K562 (cell line): ENCODE data around the gene ZNRF1. TPM values are rescaled to one million over a fixed set of nuclear protein-coding genes. Genes with fewer than 3 reads are reported as not detected.

Source experiments
- ASH1L ChIP-seq: fragments of 450-650 bp; IDR thresholded peaks from 2 replicates; pipeline ENCODE4 v1.6.1; 2018; ENCODE audit warnings: borderline replicate concordance, mild to moderate bottlenecking, low read depth; ENCODE audit not compliant: partially characterized antibody
- CCNT2 ChIP-seq: IDR thresholded peaks from 2 replicates; pipeline ENCODE4 v1.6.1; 2011; ENCODE audit warnings: borderline replicate concordance, low read depth, mild to moderate bottlenecking, moderate library complexity, mixed read lengths, low read length; ENCODE audit not compliant: insufficient read length; ENCODE audit errors: extremely low read depth
- CXXC5 ChIP-seq: fragments of 250-450 bp; sonication (Bioruptor Pico); IDR thresholded peaks from 2 replicates; pipeline ENCODE4 v1.8.0; 2022; ENCODE audit warnings: inconsistent platforms, mild to moderate bottlenecking, moderate library complexity
- DMBX1 ChIP-seq: fragments of 250-450 bp; sonication (Bioruptor Pico); IDR thresholded peaks from 2 replicates; pipeline ENCODE4 v1.8.0; 2022; ENCODE audit warnings: inconsistent platforms, mild to moderate bottlenecking, moderate library complexity, borderline replicate concordance
- FUS ChIP-seq: fragments of 200-400 bp; formaldehyde crosslinking; optimal IDR thresholded peaks from 2 replicates; pipeline ENCODE3; 2017; ENCODE audit warnings: low read depth, low read length
- HDAC8 ChIP-seq: fragments of 450-650 bp; IDR thresholded peaks from 2 replicates; pipeline ENCODE4 v1.6.1; 2016; ENCODE audit warnings: mild to moderate bottlenecking, missing genetic modification characterization, moderate library complexity, missing compliant biosample characterization
- HMBOX1 ChIP-seq: sonication (generic); IDR thresholded peaks from 2 replicates; pipeline ENCODE4 v1.6.1; 2016
- MBD1 ChIP-seq: fragments of 250-450 bp; sonication (Bioruptor Pico); IDR thresholded peaks from 2 replicates; pipeline ENCODE4 v1.8.0; 2022; ENCODE audit warnings: inconsistent platforms
- MED1 ChIP-seq: sonication (generic); formaldehyde crosslinking; IDR thresholded peaks from 2 replicates; pipeline ENCODE4 v1.8.1; 2023; ENCODE audit warnings: missing genetic modification reagents, borderline replicate concordance
- SIN3A ChIP-seq, 2 experiments: fragments of 150-350 bp in 1 of 2; IDR thresholded peaks; 2 replicates each; pipeline ENCODE4 v1.6.1; 2011 to 2016; ENCODE audit warnings: borderline replicate concordance in 2 of 2, low read depth in 2 of 2, low read length in 2 of 2, mild to moderate bottlenecking in 2 of 2, moderate library complexity in 2 of 2; ENCODE audit not compliant: control insufficient read depth in 1 of 2
- SMARCE1 ChIP-seq: fragments of 450-650 bp; IDR thresholded peaks from 2 replicates; pipeline ENCODE4 v1.7.1; 2016; ENCODE audit warnings: mild to moderate bottlenecking
- TEAD1 ChIP-seq, 2 experiments: fragments of 450-650 bp in 1 of 2; sonication (generic) in 1 of 2; formaldehyde crosslinking; IDR thresholded peaks; 2 replicates each; pipeline versions ENCODE4 v1.4.0 to v1.8.0; 2020 to 2022; ENCODE audit warnings: mild to moderate bottlenecking in 2 of 2, missing genetic modification reagents in 1 of 2
- ZBTB1 ChIP-seq: sonication (generic); formaldehyde crosslinking; IDR thresholded peaks from 2 replicates; pipeline ENCODE4 v1.8.1; 2023; ENCODE audit warnings: missing genetic modification reagents, low read depth, mild to moderate bottlenecking, borderline replicate concordance
- ZBTB11 ChIP-seq, 3 experiments: fragments of 200-800 bp in 1 of 3; fragments of 250-450 bp in 1 of 3; fragments of 450-650 bp in 1 of 3; sonication (Bioruptor Pico) in 1 of 3; sonication (Bioruptor generic) in 1 of 3; formaldehyde crosslinking in 1 of 3; IDR thresholded peaks; 2 replicates each; pipeline versions ENCODE4 v1.6.1 to v1.8.0; 2016 to 2022; ENCODE audit warnings: mild to moderate bottlenecking in 2 of 3, missing genetic modification characterization in 2 of 3, missing compliant biosample characterization in 1 of 3, moderate library complexity in 1 of 3
- ZC3H8 ChIP-seq: fragments of 450-650 bp; IDR thresholded peaks from 2 replicates; pipeline ENCODE4 v1.6.1; 2017
- ZFP91 ChIP-seq: sonication (generic); formaldehyde crosslinking; IDR thresholded peaks from 2 replicates; pipeline ENCODE4 v1.8.0; 2022; ENCODE audit warnings: mild to moderate bottlenecking, missing genetic modification reagents
- ZNF174 ChIP-seq: fragments of 250-450 bp; sonication (Bioruptor Pico); IDR thresholded peaks from 2 replicates; pipeline ENCODE4 v1.4.0; 2020; ENCODE audit warnings: mild to moderate bottlenecking
- ZNF398 ChIP-seq: fragments of 250-450 bp; sonication (Bioruptor Pico); IDR thresholded peaks from 2 replicates; pipeline ENCODE4 v1.8.0; 2021; ENCODE audit warnings: moderate library complexity, mild to moderate bottlenecking, inconsistent platforms
- polyA plus RNA-seq, 8 experiments: library from polyadenylated mRNA; depleted of rRNA in 4 of 8; stranded (reverse) in 5 of 8; unstranded in 3 of 8; fragments of >200 nt; fragmentation: Nextera tagmentation in 2 of 8; fragmentation: Illumina TruSeq in 1 of 8; extraction: Ambion mirVana in 2 of 8; extraction: Trizol in 1 of 8; gene quantifications; 2 replicates each; pipeline versions ENCODE4 v1.2.1 to v1.2.3, GENCODE V29; 2011 to 2014; ENCODE audit warnings: inconsistent platforms in 1 of 8, missing spikeins in 1 of 8
- total RNA-seq, 7 experiments: library from RNA; depleted of rRNA in 6 of 7; stranded (reverse); fragments of >200 nt in 6 of 7; fragmentation: Illumina TruSeq in 2 of 7; extraction: Trizol in 2 of 7; gene quantifications; 2 replicates each; pipeline versions ENCODE4 v1.2.1 to v1.2.3, GENCODE V29; 2011 to 2021; ENCODE audit warnings: low replicate concordance in 1 of 7

ZNRF1 gene
- total and polyA plus RNA-seq, 9 of the 15 experiments (the other 6 are each of a cell fraction or from before 2014, with no cell fraction given): 9.5 to 37.7 (median 20.0) TPM

- TF ChIP-seq ZBTB11 (CRISPR knock-in tag; IDR thresholded peaks at IDR 0.05) (no peak), ZNF398 (CRISPR knock-in tag) (no peak), SIN3A (IDR thresholded peaks at IDR 0.05; ENCODE audit: borderline replicate concordance in 2 of 2, control insufficient read depth in 1 of 2, low read depth in 2 of 2, low read length in 2 of 2) (no peak), CXXC5 (peak; percentile 61), ZNF174 (CRISPR knock-in tag) (no peak), ASH1L (no peak), CCNT2 (no peak), ZC3H8 (no peak), SMARCE1 (0 out of 2 replicates have a peak, but pooled peaks have one; percentile 16), DMBX1 (no peak), MED1 (CRISPR knock-in tag) (no peak), TEAD1 (CRISPR knock-in tag; IDR thresholded peaks at IDR 0.05) (peak in 1 of 2 experiments; percentile 87; a peak in 2 of 4 replicates), FUS (no peak), HMBOX1 (peak; percentile 29; the same call in 1 of the 2 replicates), ZFP91 (no peak), HDAC8 (tag) (no peak), ZBTB1 (no peak), MBD1 (CRISPR knock-in tag) (no peak)
These were observed 3.6 kb downstream of the ZNRF1 start (continued) for GRCh38 chr16:75002474-75002873.
